Activated naive CD4-positive, alpha-beta T cell treated with anti-CD3 and anti-CD28 coated beads for 36 hours (primary cell): ENCODE results near the gene THRAP3. TPM values are rescaled to one million over a fixed set of nuclear protein-coding genes. Genes with fewer than 3 reads are reported as not detected.

Experiments used
- CTCF ChIA-PET: fragments of 350-600 bp; sonication (Branson Sonifier 250); formaldehyde crosslinking; loops from one replicate; lab custom pipeline; 2021; ENCODE audit warnings: antibody characterized with exemption; lab: Charles Lee
- DNase-seq: peaks from one replicate; pipeline ENCODE4 v3.0.0-alpha.2; 2020
- H3K27ac Mint-ChIP-seq: one replicate; pipeline ENCODE4 v1.8.0; 2021; ENCODE audit warnings: mild to moderate bottlenecking, mixed read lengths
- H3K27me3 Mint-ChIP-seq: one replicate; pipeline ENCODE4 v1.8.0; 2021; ENCODE audit warnings: low read depth, mixed read lengths
- H3K36me3 Mint-ChIP-seq: one replicate; pipeline ENCODE4 v1.8.0; 2021; ENCODE audit warnings: low read depth, mixed read lengths
- H3K4me1 Mint-ChIP-seq: one replicate; pipeline ENCODE4 v1.8.0; 2021; ENCODE audit warnings: low read depth, mixed read lengths
- H3K4me3 Mint-ChIP-seq: one replicate; pipeline ENCODE4 v1.8.0; 2021; ENCODE audit warnings: mild to moderate bottlenecking, moderate library complexity, mixed read lengths
- H3K9me3 Mint-ChIP-seq: one replicate; pipeline ENCODE4 v1.8.0; 2021; ENCODE audit warnings: mixed read lengths
- intact Hi-C: fragments of 100-400 bp; cut with micrococcal nuclease; formaldehyde crosslinking; loops from one replicate; pipeline ENCODE4 v1.15.1; 2023
- total RNA-seq, 2 experiments: library from RNA; stranded (reverse); gene quantifications; one replicate each; pipeline ENCODE4 v1.2.3, GENCODE V29; 2021

Gene THRAP3
- total RNA-seq, 2 experiments from 2014 or later, result 128 to 133 TPM

DNA sequence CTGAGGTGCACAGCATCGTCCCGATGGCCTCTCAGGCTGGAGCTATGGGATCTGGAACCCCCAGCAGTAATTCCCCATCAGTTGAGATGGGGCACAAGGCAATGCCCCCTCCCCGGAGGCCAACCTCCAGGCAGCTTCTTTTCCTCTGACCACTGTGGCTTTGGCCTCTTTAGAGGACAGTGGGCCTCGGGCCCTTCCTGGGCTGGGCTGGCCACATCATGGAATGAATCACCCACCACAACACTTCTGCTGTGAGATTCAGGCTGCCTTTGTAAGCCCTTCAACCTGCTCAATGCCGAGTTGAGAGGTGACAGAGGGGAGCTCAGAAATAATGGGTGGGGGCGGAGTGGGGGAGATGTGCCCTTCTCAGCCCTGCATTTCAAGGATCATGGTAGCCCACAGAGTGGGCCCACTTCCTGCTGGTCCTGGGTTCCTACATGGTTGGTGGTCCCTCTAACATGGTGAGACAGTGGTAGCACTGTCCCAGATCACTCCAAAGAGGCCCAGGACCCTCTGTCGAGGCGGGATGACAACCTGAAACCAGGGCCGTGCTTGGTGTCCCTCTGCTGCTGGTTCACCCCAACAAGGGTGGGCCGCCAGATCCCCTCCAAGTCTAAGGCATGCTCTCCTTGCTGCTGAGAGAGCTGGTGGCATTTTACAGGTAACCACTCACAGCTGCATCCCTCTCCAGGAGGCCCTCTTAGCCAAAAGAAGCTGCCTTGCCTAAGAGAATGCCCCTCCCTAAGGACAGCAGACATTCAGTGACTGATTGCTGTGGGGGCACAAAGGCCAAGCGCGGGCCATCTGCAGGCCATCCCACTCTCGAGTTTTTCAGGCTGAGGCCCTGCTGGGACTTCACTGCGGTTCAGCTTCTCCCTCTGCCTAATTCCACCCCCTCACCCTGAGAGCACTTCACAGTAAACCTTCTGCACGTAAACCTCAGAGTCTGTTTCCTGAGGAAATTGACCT is 129.0 kb downstream of the THRAP3 start:
- Mint-ChIP-seq H3K4me3 (no peak overlapping the region), H3K4me1 (peaks cover 30% of the 10 kb centered on the region), H3K9me3 (no peaks in the 10 kb centered on the region), H3K36me3 (peaks cover 15% of the 10 kb centered on the region), H3K27me3 (no peaks in the 10 kb centered on the region), H3K27ac (no peak overlapping the region)
- intact Hi-C loops, result no loop called here
- CTCF ChIA-PET, result interaction anchor here (1.1 to 2.3 kb wide), 4 partner anchors 11 to 31 kb away, joined by 4 to 16 read pairs (median 4); no protein-coding TSS in a partner anchor
- DNase-seq, result no peak

- H3K27ac Mint-ChIP-seq, result no peak overlapping the region
- peaks cover 17% of the 10 kb centered on the region for H3K36me3 Mint-ChIP-seq
- H3K9me3 Mint-ChIP-seq, result no peaks in the 10 kb centered on the region
- intact Hi-C loops, result no loop called here
- peaks cover 33% of the 10 kb centered on the region for H3K4me1 Mint-ChIP-seq
- CTCF ChIA-PET, result interaction anchor here (1.1 to 1.7 kb wide), 2 partner anchors 12 to 14 kb away, joined by 3 to 5 read pairs; no protein-coding TSS in a partner anchor
- no peak overlapping the region for H3K4me3 Mint-ChIP-seq
- DNase-seq, result no peak
- H3K27me3 Mint-ChIP-seq, result no peaks in the 10 kb centered on the region
These were observed 130.2 kb downstream of the THRAP3 start for GRCh38 chr1:36354486-36354885.

Other genes starting within 250 kb of the THRAP3 start
- gene TEKT2, start 140.3 kb upstream of the THRAP3 start, total RNA-seq, result not detected
- 10 to 100 TPM; 23.2 to 24.6 TPM for gene ADPRS, start 135.6 kb upstream of the THRAP3 start, total RNA-seq
- gene COL8A2, start 99.2 kb upstream of the THRAP3 start, total RNA-seq, result under 1 TPM in 1 of 2 experiments, not detected in 1; 0.07 TPM
- 10 to 100 TPM; 35.9 to 37.6 TPM for gene TRAPPC3, start 75.0 kb upstream of the THRAP3 start, total RNA-seq
- gene MAP7D1, start 68.3 kb upstream of the THRAP3 start, total RNA-seq, result 100 to 1,000 TPM; 106 TPM
- 1 to 10 TPM; 2.3 to 2.7 TPM for gene SH3D21, start 81.9 kb downstream of the THRAP3 start, total RNA-seq
- 1 to 10 TPM; 1.9 to 2.1 TPM for gene EVA1B, start 99.2 kb downstream of the THRAP3 start, total RNA-seq
- 10 to 100 TPM; 39.6 to 40.6 TPM for gene STK40, start 161.5 kb downstream of the THRAP3 start, total RNA-seq
- 10 to 100 TPM; 33.5 to 36.5 TPM for gene LSM10, start 173.5 kb downstream of the THRAP3 start, total RNA-seq
- gene OSCP1, start 226.0 kb downstream of the THRAP3 start, total RNA-seq, result 1 to 10 TPM; 2.2 to 2.6 TPM
- gene MRPS15, start 239.9 kb downstream of the THRAP3 start, total RNA-seq, result 100 to 1,000 TPM; 122 to 141 TPM